Activated CD4-positive, alpha-beta T cell treated with anti-CD3 and anti-CD28 coated beads, Interleukin-2, amount 10 ng/mL, durations not matched to agents 7 days and 5 days (primary cell): ENCODE results near the gene PTPRD. TPM values are rescaled to one million over a fixed set of nuclear protein-coding genes. Genes with fewer than 3 reads are reported as not detected.

Experiments
- CTCF ChIA-PET: fragments of 350-600 bp; sonication (Branson Sonifier 250); formaldehyde crosslinking; loops from one replicate; lab custom pipeline; 2021; ENCODE audit warnings: antibody characterized with exemption; lab: Charles Lee
- POLR2A ChIA-PET: fragments of 350-600 bp; sonication (Branson Sonifier 250); formaldehyde crosslinking; loops from one replicate; lab custom pipeline; 2021; ENCODE audit warnings: antibody characterized with exemption; lab: Charles Lee
- DNase-seq: peaks from one replicate; pipeline ENCODE4 v3.0.0-alpha.2; 2020
- H3K27ac Mint-ChIP-seq: one replicate; pipeline ENCODE4 v1.8.0; 2021; ENCODE audit warnings: mild to moderate bottlenecking, moderate library complexity, mixed read lengths
- H3K27me3 Mint-ChIP-seq: one replicate; pipeline ENCODE4 v1.8.0; 2021; ENCODE audit warnings: mixed read lengths
- H3K36me3 Mint-ChIP-seq: one replicate; pipeline ENCODE4 v1.8.0; 2021; ENCODE audit warnings: low read depth, mixed read lengths
- H3K4me1 Mint-ChIP-seq: one replicate; pipeline ENCODE4 v1.8.0; 2021; ENCODE audit warnings: mixed read lengths
- H3K4me3 Mint-ChIP-seq: one replicate; pipeline ENCODE4 v1.8.0; 2021; ENCODE audit warnings: mild to moderate bottlenecking, moderate library complexity, mixed read lengths
- H3K9me3 Mint-ChIP-seq: one replicate; pipeline ENCODE4 v1.8.0; 2021; ENCODE audit warnings: mixed read lengths
- total RNA-seq, 2 experiments: library from RNA; stranded (reverse); gene quantifications; one replicate each; pipeline ENCODE4 v1.2.3, GENCODE V29; 2021

PTPRD gene
- total RNA-seq, 2 experiments from 2014 or later, result not detected

DNA sequence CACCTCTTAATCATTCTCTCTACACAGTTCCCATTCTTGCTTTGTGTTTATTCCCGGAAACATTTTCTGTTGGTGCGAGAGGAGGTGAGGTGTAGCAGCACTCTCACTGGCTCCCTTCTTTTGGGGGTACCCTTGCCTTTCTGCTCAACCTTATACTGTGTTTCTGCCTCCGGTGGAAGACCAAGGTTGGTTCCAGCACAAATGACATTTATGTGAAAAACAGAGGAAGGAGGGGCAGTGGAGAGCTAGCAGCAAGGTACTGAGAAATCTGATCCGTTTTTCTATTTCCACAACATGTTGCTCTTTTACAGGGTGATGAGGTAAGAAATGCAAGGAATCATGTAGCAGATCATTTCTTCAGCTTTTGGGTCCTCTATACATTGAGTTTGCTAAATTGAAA, 2165.2 kb downstream of the PTPRD start:
- DNase-seq, result no peak
- Mint-ChIP-seq H3K4me1 (no peaks in the 10 kb centered on the region), H3K9me3 (no peaks in the 10 kb centered on the region), H3K36me3 (no peaks in the 10 kb centered on the region), H3K27me3 (no peaks in the 10 kb centered on the region), H3K4me3 (no peak overlapping the region), H3K27ac (no peak overlapping the region)
- CTCF ChIA-PET, result no interaction called here
- POLR2A ChIA-PET, result no interaction called here

DNA sequence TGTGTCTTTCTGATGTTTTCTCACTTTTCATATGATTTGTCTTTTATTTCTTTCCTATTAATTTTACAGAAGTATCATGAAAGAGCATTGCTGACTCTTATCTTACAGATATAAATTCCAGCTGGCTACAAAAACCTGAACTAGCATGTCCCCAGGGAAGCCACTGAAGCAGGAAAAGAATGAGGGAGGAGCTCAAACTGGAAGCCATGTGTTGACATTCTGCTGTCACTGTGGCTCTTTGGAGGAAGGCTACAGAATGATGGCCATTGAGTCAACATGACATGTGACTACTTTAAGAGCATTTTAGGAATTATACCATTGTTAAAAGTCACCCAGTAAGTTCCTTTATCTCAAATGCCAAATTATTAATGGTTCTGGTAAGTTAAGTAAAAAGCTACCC, 2174.9 kb downstream of the PTPRD start:
- Mint-ChIP-seq H3K27ac (no peak overlapping the region), H3K4me3 (no peak overlapping the region), H3K4me1 (no peaks in the 10 kb centered on the region), H3K9me3 (no peaks in the 10 kb centered on the region), H3K27me3 (no peaks in the 10 kb centered on the region), H3K36me3 (no peaks in the 10 kb centered on the region)
- DNase-seq, result no peak
- ChIA-PET POLR2A (no interaction called here), CTCF (no interaction called here)

DNA sequence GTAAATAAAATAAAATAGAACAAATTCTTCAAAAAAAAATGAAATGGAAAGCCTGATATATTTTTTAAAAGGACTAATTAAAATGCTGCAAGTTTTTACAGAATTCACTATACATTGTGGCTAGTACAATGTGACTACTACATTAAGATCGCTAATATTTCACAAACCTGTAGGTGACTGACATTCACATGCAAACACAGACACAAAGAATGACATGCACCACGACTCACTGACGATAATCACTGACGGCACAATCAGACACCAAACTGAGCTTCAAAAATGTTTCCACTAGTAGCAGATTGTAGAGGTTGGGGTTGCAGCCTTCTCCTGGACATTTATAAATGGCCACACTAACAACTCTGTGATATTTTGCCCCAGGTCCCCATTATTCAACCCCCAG, 2175.5 kb downstream of the PTPRD start:
- no peaks in the 10 kb centered on the region for H3K27me3 Mint-ChIP-seq
- no peak overlapping the region for H3K27ac Mint-ChIP-seq
- no peaks in the 10 kb centered on the region for H3K36me3 Mint-ChIP-seq
- ChIA-PET CTCF (no interaction called here), POLR2A (no interaction called here)
- no peak for DNase-seq
- H3K9me3 Mint-ChIP-seq, result no peaks in the 10 kb centered on the region
- H3K4me1 Mint-ChIP-seq, result no peaks in the 10 kb centered on the region
- no peak overlapping the region for H3K4me3 Mint-ChIP-seq

DNA sequence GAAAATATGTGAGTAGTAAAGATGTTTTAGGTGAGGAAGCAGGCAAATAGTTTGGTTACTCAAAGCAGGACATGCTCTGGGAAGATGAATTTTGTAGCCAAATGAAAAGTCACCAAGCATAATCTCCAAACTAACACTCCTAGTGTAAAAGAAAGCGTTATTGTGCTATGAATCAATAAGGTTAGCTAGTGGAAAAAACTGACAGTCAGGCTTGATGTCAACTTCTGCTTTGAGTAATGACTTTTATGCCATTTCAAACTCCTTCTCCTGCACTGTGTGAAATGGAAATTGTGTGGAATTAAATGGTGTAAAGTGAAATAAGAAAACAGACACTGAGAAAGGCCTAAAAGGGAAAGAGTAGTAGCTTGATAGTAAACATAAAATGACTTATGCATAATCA, 2176.0 kb downstream of the PTPRD start:
- Mint-ChIP-seq H3K9me3 (no peaks in the 10 kb centered on the region), H3K27ac (no peak overlapping the region), H3K4me3 (no peak overlapping the region), H3K27me3 (no peaks in the 10 kb centered on the region), H3K4me1 (no peaks in the 10 kb centered on the region), H3K36me3 (no peaks in the 10 kb centered on the region)
- ChIA-PET CTCF (no interaction called here), POLR2A (no interaction called here)
- no peak for DNase-seq

DNA sequence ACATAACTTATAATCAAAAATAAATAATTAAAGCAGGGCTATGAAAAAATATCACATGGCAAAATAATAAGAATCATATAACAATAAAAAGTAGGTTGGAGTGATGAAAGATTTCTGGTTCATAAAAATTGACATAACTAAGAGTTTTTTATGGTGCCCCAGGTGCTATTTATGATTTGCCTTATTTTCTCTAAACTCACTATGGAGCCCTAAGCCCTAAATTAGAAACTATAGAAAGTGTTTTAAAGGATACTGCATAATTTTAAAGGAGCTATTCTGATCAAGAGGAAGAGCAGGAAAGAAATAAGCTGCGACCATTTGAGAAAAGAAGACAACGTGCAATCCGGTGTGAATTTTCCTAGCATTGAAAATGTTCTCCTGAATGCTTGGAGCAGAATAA, 2178.2 kb downstream of the PTPRD start:
- Mint-ChIP-seq H3K9me3 (no peaks in the 10 kb centered on the region), H3K4me1 (peaks cover 8% of the 10 kb centered on the region), H3K36me3 (no peaks in the 10 kb centered on the region), H3K27me3 (no peaks in the 10 kb centered on the region), H3K4me3 (no peak overlapping the region), H3K27ac (no peak overlapping the region)
- POLR2A ChIA-PET, result no interaction called here
- CTCF ChIA-PET, result no interaction called here
- DNase-seq, result no peak

DNA sequence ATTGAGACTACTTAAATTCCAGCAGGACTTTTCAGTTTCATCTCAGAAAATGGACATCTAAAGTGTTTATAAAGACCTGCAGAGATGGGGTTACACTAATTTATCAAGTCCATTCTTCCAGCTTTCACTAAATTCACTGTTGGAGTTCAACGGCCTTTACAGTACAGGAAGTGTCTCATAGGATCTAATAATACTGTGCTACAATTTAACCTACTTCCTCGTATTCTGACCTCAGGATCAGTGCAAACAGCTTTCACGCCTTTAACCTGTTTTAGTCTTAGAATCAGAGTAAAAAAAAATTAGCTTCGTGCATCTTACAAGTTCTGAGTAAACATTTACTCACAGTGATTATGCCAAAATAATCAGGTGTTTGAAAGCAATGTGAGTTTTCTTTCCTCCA, 2180.6 kb downstream of the PTPRD start:
- ChIA-PET POLR2A (no interaction called here), CTCF (no interaction called here)
- no peak for DNase-seq
- Mint-ChIP-seq H3K4me1 (peaks cover 30% of the 10 kb centered on the region), H3K36me3 (no peaks in the 10 kb centered on the region), H3K9me3 (peaks cover 2% of the 10 kb centered on the region), H3K27me3 (no peaks in the 10 kb centered on the region), H3K4me3 (no peak overlapping the region), H3K27ac (no peak overlapping the region)

DNA sequence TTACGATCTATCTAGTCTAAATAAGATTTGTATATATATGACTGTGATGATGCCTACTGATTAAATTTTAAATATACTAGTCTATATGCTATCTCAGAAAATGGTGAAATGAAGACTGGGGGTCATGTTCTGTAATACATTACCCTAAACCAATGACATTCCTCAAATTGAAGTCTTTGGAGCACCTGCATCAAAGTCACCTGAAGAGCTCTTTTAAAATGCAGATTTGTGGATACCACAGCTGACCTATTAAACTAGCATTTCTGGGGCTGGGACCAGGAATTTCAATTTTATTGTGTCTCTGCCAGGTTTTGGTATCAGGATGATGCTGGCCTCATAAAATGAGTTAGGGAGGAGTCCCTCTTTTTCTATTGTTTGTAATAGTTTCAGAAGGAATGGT, 2181.3 kb downstream of the PTPRD start:
- peaks cover 30% of the 10 kb centered on the region for H3K4me1 Mint-ChIP-seq
- H3K27ac Mint-ChIP-seq, result no peak overlapping the region
- DNase-seq, result no peak
- no peak overlapping the region for H3K4me3 Mint-ChIP-seq
- H3K27me3 Mint-ChIP-seq, result no peaks in the 10 kb centered on the region
- no peaks in the 10 kb centered on the region for H3K36me3 Mint-ChIP-seq
- peaks cover 2% of the 10 kb centered on the region for H3K9me3 Mint-ChIP-seq
- ChIA-PET CTCF (no interaction called here), POLR2A (no interaction called here)

DNA sequence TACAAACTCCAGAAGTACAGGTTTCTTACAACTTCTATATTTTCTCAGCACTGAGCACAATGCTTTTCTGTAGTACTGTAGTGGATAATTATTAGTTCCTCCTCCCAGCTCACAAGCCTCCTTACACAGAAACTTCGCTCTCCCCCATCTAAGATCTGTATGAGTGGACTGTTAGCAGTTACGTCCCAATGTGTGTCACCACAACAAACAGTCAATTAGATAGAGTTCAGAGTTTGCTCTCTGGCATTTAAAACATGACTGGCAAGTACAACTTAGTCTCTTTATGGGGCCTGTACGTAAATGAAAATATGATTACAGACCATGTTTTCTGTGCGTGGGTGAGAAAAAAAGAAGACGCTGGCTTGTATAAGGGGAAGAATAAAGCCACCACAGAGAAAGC, 2181.9 kb downstream of the PTPRD start:
- H3K36me3 Mint-ChIP-seq, result no peaks in the 10 kb centered on the region
- peaks cover 2% of the 10 kb centered on the region for H3K9me3 Mint-ChIP-seq
- H3K4me3 Mint-ChIP-seq, result no peak overlapping the region
- H3K4me1 Mint-ChIP-seq, result peaks cover 30% of the 10 kb centered on the region
- H3K27ac Mint-ChIP-seq, result no peak overlapping the region
- ChIA-PET POLR2A (no interaction called here), CTCF (no interaction called here)
- no peak for DNase-seq
- H3K27me3 Mint-ChIP-seq, result no peaks in the 10 kb centered on the region

DNA sequence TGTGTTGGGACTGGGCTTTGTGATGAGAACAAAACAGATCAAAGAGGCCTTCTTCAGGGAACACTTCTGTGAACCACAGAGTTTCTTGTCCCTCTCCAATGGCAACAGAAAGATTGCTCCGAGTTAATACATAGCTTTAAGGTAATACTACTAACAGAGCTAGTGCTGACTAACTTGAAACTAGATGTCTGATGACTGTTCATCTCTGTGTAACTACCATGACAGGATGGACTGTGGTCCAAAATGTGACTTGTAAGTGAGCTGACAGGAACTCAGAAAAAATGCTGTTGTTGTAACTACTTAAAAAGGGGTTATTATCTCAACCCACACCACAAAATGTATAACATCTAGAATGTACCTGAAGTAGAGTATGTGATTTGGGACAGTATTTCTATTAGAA, 2183.0 kb downstream of the PTPRD start:
- no peak overlapping the region for H3K4me3 Mint-ChIP-seq
- ChIA-PET POLR2A (no interaction called here), CTCF (interaction anchor here (0.6 to 1.0 kb wide), 2 partner anchors 9 to 21 kb away, joined by 3 read pairs; no protein-coding TSS in a partner anchor)
- no peak for DNase-seq
- H3K9me3 Mint-ChIP-seq, result peaks cover 2% of the 10 kb centered on the region
- H3K27me3 Mint-ChIP-seq, result no peaks in the 10 kb centered on the region
- no peaks in the 10 kb centered on the region for H3K36me3 Mint-ChIP-seq
- peaks cover 30% of the 10 kb centered on the region for H3K4me1 Mint-ChIP-seq
- H3K27ac Mint-ChIP-seq, result peak overlapping the region; percentile 42

DNA sequence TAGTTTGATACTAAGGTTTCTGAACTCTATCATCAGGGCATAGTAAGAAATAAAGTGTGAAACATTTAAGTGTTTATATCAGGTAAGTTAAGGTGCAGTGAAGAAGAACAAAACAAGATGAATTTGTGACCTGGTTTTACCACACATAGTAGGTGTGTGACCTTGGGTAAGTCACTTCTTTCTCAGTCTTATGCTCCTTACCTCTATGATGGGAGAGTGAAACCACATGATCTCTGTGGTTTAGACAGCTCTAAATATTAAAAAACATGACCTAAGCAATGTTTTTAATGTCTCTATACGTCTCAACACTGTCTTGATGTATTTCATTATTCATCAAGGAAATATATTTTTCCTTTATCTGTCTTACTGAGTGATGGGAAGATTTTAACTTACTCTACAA, 2183.6 kb downstream of the PTPRD start:
- DNase-seq, result no peak
- ChIA-PET CTCF (no interaction called here), POLR2A (no interaction called here)
- Mint-ChIP-seq H3K4me3 (no peak overlapping the region), H3K27me3 (no peaks in the 10 kb centered on the region), H3K9me3 (peaks cover 2% of the 10 kb centered on the region), H3K4me1 (peaks cover 30% of the 10 kb centered on the region), H3K27ac (peak overlapping the region; percentile 42), H3K36me3 (no peaks in the 10 kb centered on the region)

DNA sequence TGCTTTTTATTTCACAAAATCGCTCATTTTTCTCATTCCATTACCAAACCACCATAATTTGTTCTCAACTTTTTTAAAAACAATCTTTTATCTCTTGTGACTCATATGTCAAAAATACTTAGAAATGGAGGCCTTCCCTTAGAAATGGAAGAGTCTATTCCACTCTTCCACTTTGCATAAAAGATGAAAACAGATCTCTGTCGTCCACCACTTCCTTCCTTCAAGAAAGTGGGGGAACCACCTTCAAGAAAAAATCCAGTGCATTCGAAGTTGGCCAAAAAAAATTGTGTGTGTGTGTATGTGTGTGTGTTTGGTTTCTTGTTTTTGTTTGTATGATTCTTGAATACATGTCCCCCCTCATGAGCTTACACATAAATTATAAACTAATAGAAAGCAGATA, 2184.4 kb downstream of the PTPRD start:
- no peaks in the 10 kb centered on the region for H3K36me3 Mint-ChIP-seq
- H3K27me3 Mint-ChIP-seq, result no peaks in the 10 kb centered on the region
- POLR2A ChIA-PET, result no interaction called here
- CTCF ChIA-PET, result no interaction called here
- H3K4me1 Mint-ChIP-seq, result peaks cover 30% of the 10 kb centered on the region
- H3K4me3 Mint-ChIP-seq, result no peak overlapping the region
- DNase-seq, result peak; percentile 19
- H3K9me3 Mint-ChIP-seq, result peaks cover 2% of the 10 kb centered on the region
- peak overlapping the region; percentile 54 for H3K27ac Mint-ChIP-seq

DNA sequence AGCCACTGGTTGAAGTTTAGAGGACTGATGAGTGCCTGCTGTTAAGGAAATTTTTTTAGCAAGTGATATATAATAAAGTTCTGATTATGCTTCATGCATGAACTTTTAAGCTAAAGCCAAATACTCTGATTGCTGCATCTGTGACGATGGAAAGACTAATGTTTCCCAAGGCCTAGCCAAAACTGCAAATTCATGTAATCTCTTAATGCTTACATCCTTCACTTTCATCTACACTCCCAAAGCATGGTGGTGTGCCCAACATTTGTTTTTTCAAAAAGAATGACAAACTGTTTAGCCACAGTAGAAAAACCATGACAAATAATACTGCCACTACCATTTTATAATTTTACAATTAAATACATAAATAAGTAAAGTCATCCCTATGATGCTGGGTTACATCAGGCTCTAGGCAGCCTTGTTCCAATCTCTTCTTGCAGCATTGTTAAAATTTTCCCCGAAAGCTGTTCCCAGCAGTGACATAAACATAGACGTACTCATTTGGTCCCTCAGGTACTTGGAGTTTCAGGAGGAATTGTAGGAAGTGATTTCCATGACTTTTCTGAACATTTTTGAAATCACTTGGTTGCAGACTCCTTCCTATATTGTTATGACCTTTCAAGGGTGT, 2187.9 kb downstream of the PTPRD start:
- Mint-ChIP-seq H3K27ac (no peak overlapping the region), H3K27me3 (peaks cover 3% of the 10 kb centered on the region), H3K36me3 (no peaks in the 10 kb centered on the region), H3K9me3 (peaks cover 5% of the 10 kb centered on the region), H3K4me1 (peaks cover 24% of the 10 kb centered on the region), H3K4me3 (no peak overlapping the region)
- DNase-seq, result no peak
- ChIA-PET POLR2A (no interaction called here), CTCF (no interaction called here)

DNA sequence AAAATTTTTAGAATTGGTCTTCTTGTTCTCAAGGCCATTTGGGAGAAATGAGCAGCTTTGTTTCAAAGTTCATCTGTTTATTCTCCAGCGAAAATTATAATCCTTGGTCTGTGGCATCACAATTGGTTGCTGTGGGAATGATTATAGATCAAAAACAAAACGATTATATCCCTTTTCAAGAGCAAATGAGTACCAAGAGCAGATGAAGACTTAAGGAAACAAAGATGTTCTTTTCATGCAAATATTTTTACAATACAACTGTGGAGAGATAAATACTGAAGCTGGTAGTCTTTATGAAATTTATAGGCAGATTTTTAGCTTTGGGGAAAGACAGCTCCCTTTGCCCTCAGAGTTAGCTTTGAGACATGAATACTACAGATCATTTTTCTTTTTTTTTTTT, 2192.4 kb downstream of the PTPRD start:
- Mint-ChIP-seq H3K4me3 (no peak overlapping the region), H3K27me3 (peaks cover 3% of the 10 kb centered on the region), H3K27ac (no peak overlapping the region), H3K9me3 (peaks cover 3% of the 10 kb centered on the region), H3K36me3 (no peaks in the 10 kb centered on the region), H3K4me1 (no peaks in the 10 kb centered on the region)
- ChIA-PET POLR2A (no interaction called here), CTCF (interaction anchor here (0.7 to 1.0 kb wide), 2 partner anchors 25 to 140 kb away, joined by 3 to 4 read pairs; no protein-coding TSS in a partner anchor)
- DNase-seq, result no peak
